ENCODE measurements around the gene GTSE1.

DNA sequence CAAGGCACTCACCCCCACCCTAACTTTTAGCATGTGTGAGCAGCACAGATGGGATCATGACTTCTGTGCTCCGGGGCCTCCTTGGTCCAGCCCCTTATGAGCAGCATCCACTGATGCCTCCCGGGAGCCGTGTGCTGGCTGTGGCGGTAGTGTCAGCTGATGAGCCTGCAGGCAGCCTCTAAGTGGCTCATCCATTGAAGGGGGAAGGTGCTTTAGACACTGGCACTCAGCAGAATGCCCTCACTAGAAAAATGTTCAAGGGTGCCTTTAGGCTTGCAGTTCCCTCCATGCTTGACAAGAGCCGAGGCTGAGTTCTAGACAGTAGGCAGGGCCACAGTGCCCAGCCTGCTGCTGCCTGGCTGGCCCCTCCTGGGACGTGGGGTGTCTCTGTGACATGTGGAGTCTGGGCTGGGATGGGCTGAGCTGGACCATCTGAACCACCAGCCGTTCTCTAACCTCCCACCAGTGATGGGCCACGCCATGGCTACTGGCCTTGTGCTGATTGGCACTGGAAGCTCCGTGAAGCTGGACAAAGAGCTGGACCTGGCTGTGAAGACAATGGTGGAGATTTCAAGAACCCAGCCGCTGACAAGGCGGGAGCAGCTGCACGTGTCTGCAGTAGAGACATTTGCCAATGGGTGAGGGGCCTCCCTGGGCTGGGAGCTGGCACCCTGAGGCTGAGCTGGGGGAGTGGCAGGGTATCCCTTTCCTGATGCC, 23.1 kb upstream of the GTSE1 start:
- TF ChIP-seq, protein P1, sequence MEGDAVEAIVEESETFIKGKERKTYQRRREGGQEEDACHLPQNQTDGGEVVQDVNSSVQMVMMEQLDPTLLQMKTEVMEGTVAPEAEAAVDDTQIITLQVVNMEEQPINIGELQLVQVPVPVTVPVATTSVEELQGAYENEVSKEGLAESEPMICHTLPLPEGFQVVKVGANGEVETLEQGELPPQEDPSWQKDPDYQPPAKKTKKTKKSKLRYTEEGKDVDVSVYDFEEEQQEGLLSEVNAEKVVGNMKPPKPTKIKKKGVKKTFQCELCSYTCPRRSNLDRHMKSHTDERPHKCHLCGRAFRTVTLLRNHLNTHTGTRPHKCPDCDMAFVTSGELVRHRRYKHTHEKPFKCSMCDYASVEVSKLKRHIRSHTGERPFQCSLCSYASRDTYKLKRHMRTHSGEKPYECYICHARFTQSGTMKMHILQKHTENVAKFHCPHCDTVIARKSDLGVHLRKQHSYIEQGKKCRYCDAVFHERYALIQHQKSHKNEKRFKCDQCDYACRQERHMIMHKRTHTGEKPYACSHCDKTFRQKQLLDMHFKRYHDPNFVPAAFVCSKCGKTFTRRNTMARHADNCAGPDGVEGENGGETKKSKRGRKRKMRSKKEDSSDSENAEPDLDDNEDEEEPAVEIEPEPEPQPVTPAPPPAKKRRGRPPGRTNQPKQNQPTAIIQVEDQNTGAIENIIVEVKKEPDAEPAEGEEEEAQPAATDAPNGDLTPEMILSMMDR (conservative IDR thresholded peaks at IDR 0.05; ENCODE audit: low read depth, low read length) = no peak
- no peak for TF ChIP-seq EZH2 (IDR thresholded peaks at IDR 0.05; ENCODE audit: borderline replicate concordance, low read depth, low read length, poor library complexity, severe bottlenecking)

All from A673 (cell line).